Fibroblast of lung (primary cell): Measurements from ENCODE around the gene GLRX3. TPM values are rescaled to one million over a fixed set of nuclear protein-coding genes. Genes with fewer than 3 reads are reported as not detected.

Experiments
- DNase-seq, 2 donors: peaks; one replicate each; pipeline versions ENCODE4 v3.0.0 to v3.0.0-alpha.2; 2010; ENCODE audit warnings: low read depth in 2 of 2
- H2AFZ ChIP-seq: 2 replicates; pipeline ENCODE4 v1.5.1; 2012; ENCODE audit warnings: low read length, control low read depth, inconsistent platforms
- H3K27ac ChIP-seq: 2 replicates; pipeline ENCODE4 v1.5.1; 2011; ENCODE audit warnings: low read length, control low read depth; ENCODE audit not compliant: insufficient read depth
- H3K27me3 ChIP-seq: 2 replicates; pipeline ENCODE4 v1.5.1; 2011; ENCODE audit warnings: mild to moderate bottlenecking, low read length; ENCODE audit not compliant: control insufficient read depth, insufficient read depth
- H3K36me3 ChIP-seq: 2 replicates; pipeline ENCODE4 v1.5.1; 2011; ENCODE audit warnings: low read length; ENCODE audit not compliant: control insufficient read depth, insufficient read depth
- H3K4me1 ChIP-seq: 2 replicates; pipeline ENCODE4 v1.5.1; 2011; ENCODE audit warnings: low read length; ENCODE audit not compliant: control insufficient read depth, insufficient read depth; ENCODE audit errors: extremely low read depth
- H3K4me2 ChIP-seq: 2 replicates; pipeline ENCODE4 v1.5.1; 2011; ENCODE audit warnings: low read length, control low read depth; ENCODE audit not compliant: insufficient read depth; ENCODE audit errors: extremely low read depth
- H3K4me3 ChIP-seq, 4 experiments: fragments of 200-600 bp in 1 of 4; sonication (generic) in 1 of 4; replicated peaks in 1 of 4; 2 replicates each; pipeline ENCODE4 v1.5.1; 2011 to 2016; ENCODE audit warnings: low read length in 4 of 4, low read depth in 3 of 4, mild to moderate bottlenecking in 3 of 4, control low read depth in 2 of 4, inconsistent platforms in 1 of 4, mixed read lengths in 1 of 4; ENCODE audit not compliant: insufficient read depth in 1 of 4; ENCODE audit errors: control extremely low read depth in 1 of 4
- H3K79me2 ChIP-seq: 2 replicates; pipeline ENCODE4 v1.5.1; 2012; ENCODE audit warnings: mild to moderate bottlenecking, low read length, inconsistent platforms; ENCODE audit not compliant: control insufficient read depth, insufficient read depth
- H3K9ac ChIP-seq: 2 replicates; pipeline ENCODE4 v1.5.1; 2011; ENCODE audit warnings: mild to moderate bottlenecking, low read length, control low read depth; ENCODE audit not compliant: insufficient read depth
- H3K9me3 ChIP-seq: 2 replicates; pipeline ENCODE4 v1.5.1; 2012; ENCODE audit warnings: low read depth, low read length; ENCODE audit not compliant: control insufficient read depth, insufficient read depth
- H4K20me1 ChIP-seq: 2 replicates; pipeline ENCODE4 v1.5.1; 2011; ENCODE audit warnings: low read length; ENCODE audit not compliant: control insufficient read depth, insufficient read depth; ENCODE audit errors: extremely low read depth
- CTCF ChIP-seq, 2 donors: IDR thresholded peaks in 1 of 2; conservative IDR thresholded peaks in 1 of 2; 1 replicate in 1 of 2; 2 replicates in 1 of 2; pipeline ENCODE4 v1.5.1; 2011 to 2012; ENCODE audit warnings: low read length in 2 of 2, control low read depth in 1 of 2, inconsistent platforms in 1 of 2, low read depth in 1 of 2, mild to moderate bottlenecking in 1 of 2
- EZH2 ChIP-seq: IDR thresholded peaks from 2 replicates; pipeline ENCODE4 v1.5.1; 2012; ENCODE audit warnings: low read length, control low read depth, mild to moderate bottlenecking; ENCODE audit errors: missing control alignments
- polyA plus RNA-seq, 2 donors: library from polyadenylated mRNA; depleted of rRNA in 1 of 2; stranded (reverse) in 1 of 2; unstranded in 1 of 2; fragments of >200 nt; gene quantifications; 2 replicates each; pipeline ENCODE4 v1.2.1, GENCODE V29; 2011 to 2012; ENCODE audit warnings: missing spikeins in 1 of 2
- total RNA-seq: library from RNA; depleted of rRNA; stranded (reverse); fragments of >200 nt; gene quantifications from 2 replicates; pipeline ENCODE4 v1.2.1, GENCODE V29; 2014

GLRX3 gene
- total and polyA plus RNA-seq, 2 donors (not counting 1 experiment from before 2014, with no cell fraction given), result 51.7 to 95.6 TPM

- Histone ChIP-seq H3K27me3 (no peaks in the 10 kb centered on the region), H3K79me2 (no peaks in the 10 kb centered on the region), H3K36me3 (no peaks in the 10 kb centered on the region), H3K4me3 (no peak overlapping the region), H3K9ac (no peak overlapping the region), H3K4me1 (no peaks in the 10 kb centered on the region), H2AFZ (no peak overlapping the region), H3K27ac (no peak overlapping the region), H4K20me1 (no peaks in the 10 kb centered on the region), H3K4me2 (no peak overlapping the region), H3K9me3 (no peaks in the 10 kb centered on the region)
- TF ChIP-seq CTCF (conservative IDR thresholded peaks at IDR 0.05 in 1 of 2, IDR thresholded peaks at IDR 0.05 in 1 of 2; ENCODE audit: low read depth in 1 of 2, low read length in 2 of 2) (no peak), EZH2 (no peak)
- no peak for DNase-seq
These were observed 84.3 kb downstream of the GLRX3 start for GRCh38 chr10:130220251-130221185.

GRCh38 chr10:130221456-130222375 is 85.5 kb downstream of the GLRX3 start:
- Histone ChIP-seq H3K9ac (no peak overlapping the region), H3K27me3 (no peaks in the 10 kb centered on the region), H3K4me3 (no peak overlapping the region), H4K20me1 (no peaks in the 10 kb centered on the region), H3K79me2 (no peaks in the 10 kb centered on the region), H3K27ac (no peak overlapping the region), H3K4me2 (no peak overlapping the region), H2AFZ (no peak overlapping the region), H3K4me1 (no peaks in the 10 kb centered on the region), H3K36me3 (no peaks in the 10 kb centered on the region), H3K9me3 (no peaks in the 10 kb centered on the region)
- no peak for DNase-seq
- TF ChIP-seq CTCF (conservative IDR thresholded peaks at IDR 0.05 in 1 of 2, IDR thresholded peaks at IDR 0.05 in 1 of 2; ENCODE audit: low read depth in 1 of 2, low read length in 2 of 2) (no peak), EZH2 (no peak)

- TF ChIP-seq EZH2, result no peak
- no peak for TF ChIP-seq CTCF (conservative IDR thresholded peaks at IDR 0.05 in 1 of 2, IDR thresholded peaks at IDR 0.05 in 1 of 2; ENCODE audit: low read depth in 1 of 2, low read length in 2 of 2)
- Histone ChIP-seq H3K4me2 (no peak overlapping the region), H2AFZ (no peak overlapping the region), H3K4me1 (no peaks in the 10 kb centered on the region), H3K27me3 (no peaks in the 10 kb centered on the region), H3K9me3 (no peaks in the 10 kb centered on the region), H3K9ac (no peak overlapping the region), H3K36me3 (no peaks in the 10 kb centered on the region), H3K27ac (no peak overlapping the region), H3K79me2 (no peaks in the 10 kb centered on the region), H4K20me1 (no peaks in the 10 kb centered on the region), H3K4me3 (no peak overlapping the region)
- DNase-seq, result no peak
These were observed 86.2 kb downstream of the GLRX3 start for GRCh38 chr10:130222381-130222780.
